Activated effector memory CD4-positive, alpha-beta T cell treated with Interleukin-2 at 50 U/mL for 16 hours (primary cell): Measurements from ENCODE around the gene KIF7.

Experiments used
- DNase-seq: peaks from one replicate; pipeline ENCODE4 v3.0.0-alpha.2; 2020

KIF7 gene

GRCh38 chr15:89648106-89649012 is 6.9 kb downstream of the KIF7 start:
- DNase-seq = no peak

- peak; percentile 29 for DNase-seq
These were observed 7.9 kb downstream of the KIF7 start for GRCh38 chr15:89647191-89647851.

DNA sequence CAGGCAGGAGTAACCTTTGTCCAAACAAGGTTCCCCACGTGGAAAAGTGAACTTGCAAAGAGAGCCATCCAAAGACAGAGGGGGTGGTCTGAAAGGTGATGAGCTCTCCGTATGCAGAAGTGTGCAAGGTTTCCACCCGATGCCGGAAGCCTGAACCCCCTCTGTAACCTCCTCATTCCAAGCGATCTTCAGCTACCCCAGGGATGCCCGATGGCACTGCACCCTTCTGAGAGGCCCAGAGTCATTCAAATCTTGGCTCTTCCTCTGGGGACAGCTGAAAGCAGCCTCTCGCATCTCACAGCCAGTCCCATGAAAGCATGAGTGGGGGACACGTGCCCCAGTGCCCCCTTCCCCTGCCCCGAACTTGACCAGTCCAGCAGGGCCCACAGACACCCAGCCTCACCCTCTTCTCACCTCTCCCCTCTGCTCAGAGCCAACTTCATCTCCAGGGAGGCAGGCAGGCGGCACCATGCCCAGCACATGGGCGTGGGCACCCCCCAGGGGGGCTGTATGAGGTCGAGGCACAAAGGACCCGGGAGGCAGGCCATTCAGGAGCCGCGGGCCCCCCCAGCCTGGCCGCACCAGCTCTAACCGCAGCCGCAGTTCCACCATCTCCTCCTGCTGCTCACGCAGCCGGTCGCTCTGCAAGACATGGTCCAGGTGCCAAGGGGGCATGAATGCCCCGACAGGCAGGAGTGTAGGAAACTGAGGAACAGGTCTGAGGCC is 8.7 kb downstream of the KIF7 start:
- DNase-seq = no peak

- no peak for DNase-seq
These were observed 9.6 kb downstream of the KIF7 start for GRCh38 chr15:89645680-89646079.

DNA sequence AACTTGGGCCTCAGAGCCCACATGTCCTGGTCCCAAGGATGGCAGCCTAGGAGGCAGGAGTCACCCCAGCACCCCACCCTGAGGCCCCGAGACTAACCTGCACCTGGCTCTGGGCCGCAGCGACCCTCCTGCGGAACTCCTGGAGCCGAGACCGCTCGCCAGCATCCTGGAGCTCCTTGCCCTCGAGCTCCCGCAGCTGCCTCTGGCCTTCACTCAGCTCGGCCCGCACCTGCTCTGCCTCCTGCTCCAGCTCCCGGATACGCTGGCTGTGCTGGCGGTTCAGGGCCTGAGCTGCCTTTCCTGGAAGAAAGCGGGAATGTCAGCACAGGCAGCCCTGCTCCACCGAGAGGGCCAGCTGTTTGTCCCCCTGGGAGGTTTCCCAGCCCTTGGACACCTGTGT is 13.2 kb downstream of the KIF7 start:
- no peak for DNase-seq

GRCh38 chr15:89641053-89641452 is 14.2 kb downstream of the KIF7 start:
- no peak for DNase-seq

GRCh38 chr15:89640245-89640644 is 15.0 kb downstream of the KIF7 start:
- DNase-seq = no peak

GRCh38 chr15:89633585-89633984 is 21.7 kb downstream of the KIF7 start:
- DNase-seq = no peak

DNA sequence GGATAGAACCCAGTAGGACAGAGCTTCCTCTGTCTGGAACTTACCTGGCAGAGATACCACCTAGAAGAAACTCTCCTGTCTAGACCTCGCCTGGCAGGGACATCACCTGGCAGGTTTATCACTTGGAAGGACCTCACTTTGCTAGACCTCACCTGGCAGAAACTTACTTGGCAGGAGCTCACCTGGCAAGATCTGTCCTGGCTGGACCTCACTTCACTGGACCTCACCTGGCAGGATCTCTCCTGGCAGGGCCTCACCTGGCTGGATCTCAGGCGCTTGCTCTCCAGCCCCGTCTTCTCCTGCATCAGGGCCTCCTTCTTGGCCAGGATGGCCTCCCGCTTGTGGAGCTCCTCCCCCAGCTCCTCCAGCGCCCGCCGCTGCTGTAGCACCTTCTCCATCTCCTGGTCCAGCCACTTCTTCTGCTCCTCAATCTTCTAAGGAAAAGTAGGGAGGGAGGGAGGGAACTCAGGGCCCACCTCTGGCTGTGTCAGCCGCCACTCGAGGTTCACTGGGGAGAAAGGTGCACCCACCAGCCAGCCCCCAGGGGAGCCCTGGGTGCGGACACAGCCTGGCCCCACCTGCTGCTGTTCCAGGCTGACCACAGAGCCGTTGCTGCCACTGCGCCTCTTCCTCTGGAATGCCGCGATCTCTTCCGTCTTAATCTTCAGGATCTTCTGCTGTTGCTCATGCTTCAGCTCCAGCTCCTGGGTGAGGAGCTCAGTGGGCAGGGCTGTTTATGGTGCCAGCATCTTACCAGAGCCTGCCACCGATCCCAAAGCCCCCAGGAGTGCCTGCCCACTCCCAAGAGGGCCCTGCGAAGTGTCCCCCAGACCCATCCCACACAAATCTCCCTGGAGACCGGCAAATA is 22.5 kb downstream of the KIF7 start:
- no peak for DNase-seq

DNA sequence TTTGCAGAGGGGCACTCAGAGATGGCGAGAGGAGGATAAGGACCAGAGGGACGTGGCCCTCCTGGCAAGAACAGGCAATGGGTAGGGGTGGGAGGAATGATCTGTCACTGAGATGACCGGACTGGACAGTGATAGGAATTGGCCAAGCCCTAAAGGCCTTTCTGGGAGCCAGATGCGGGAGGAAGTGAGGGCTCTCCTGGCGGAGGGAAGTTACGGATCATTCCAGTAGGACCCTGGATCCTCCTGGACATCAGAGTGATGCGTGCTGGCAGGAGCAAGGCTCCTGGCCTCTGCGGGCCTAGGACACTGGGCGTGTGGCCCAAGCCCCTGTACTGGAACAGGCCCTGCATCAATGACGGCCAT is 23.4 kb downstream of the KIF7 start:
- no peak for DNase-seq

- DNase-seq = no peak
These were observed 24.0 kb downstream of the KIF7 start for GRCh38 chr15:89630974-89631901.

DNA sequence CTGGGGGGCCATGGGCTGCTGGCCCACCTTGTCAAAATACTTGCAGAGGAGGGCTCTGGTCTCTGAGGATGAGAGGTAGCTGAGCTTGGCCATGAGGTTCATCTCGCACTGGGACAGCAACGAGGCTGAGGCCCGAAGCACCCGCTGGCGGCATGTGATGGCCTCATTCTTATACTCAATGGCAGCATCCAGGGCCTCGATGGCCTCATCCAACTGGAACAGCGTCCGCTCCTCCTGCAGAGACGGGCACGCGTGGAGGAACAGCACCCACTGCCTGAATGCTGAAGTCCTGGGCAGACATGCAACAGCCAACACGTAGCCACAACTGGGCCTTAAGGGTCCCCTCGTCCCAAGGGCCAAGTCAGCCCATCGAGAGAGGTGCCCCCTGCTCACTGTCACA is 25.0 kb downstream of the KIF7 start:
- DNase-seq = no peak

DNA sequence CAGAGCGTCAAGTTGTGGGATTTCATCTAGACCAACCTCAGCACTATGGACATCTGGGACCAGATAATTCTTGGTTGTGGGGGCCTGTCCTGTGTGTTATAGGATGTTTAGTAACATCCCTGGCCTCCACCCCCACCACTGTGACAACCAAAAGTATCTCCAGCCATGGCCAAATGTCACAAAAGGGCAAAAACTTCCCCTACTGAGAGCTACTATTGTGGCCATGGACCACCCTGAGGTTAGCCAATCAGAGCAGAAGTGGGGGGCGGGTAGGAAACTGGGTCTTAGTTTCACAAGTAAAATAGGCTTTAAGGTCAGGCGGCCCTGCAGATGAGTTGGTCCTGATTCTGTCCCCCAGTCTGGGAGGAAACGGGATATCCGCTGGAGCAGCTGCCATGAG is 25.4 kb downstream of the KIF7 start:
- DNase-seq = no peak

DNA sequence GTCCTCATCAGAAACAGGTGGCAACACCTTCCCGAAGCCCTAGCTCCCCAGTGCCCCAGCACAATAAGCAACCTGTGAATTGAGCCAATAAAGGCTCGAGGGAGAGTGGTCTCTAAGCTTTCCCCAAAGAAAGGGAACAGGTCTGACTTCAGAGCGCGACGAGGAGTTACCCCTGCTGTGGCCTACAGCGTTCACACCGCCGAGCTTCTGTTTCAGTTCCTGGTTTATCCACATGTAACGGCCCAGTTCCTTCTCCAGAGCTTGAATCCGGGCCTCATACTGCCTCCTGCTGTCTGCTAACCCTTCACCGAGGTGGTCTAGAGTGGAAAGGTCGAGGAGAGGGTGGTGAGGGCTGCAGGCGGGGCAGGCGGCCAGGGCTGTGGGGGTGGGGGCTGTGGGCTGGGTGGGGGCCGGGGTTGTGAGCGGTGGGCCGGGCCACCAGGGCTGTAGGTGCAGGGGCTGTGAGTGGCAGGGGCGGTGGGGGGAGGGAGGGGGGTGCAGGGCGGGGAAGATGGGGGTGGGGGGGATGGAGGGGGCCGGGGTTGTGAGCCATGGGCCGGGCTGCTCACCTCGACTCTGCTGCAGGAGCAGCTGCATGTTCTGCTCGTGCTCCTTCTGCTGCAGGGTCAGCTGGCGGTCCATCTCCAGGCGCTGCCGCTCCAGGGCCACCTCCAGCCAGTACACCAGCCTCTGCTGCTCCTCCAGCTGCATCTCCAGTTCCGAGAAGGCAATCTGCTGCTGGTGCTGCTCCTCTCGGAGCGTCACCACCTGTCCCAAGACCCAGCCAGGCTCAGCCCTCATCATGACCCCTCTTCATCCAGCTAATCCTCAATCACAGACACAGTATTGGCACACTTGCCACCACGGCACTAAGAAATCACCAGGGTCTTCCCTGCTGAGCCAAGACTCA is 26.2 kb downstream of the KIF7 start:
- no peak for DNase-seq

DNA sequence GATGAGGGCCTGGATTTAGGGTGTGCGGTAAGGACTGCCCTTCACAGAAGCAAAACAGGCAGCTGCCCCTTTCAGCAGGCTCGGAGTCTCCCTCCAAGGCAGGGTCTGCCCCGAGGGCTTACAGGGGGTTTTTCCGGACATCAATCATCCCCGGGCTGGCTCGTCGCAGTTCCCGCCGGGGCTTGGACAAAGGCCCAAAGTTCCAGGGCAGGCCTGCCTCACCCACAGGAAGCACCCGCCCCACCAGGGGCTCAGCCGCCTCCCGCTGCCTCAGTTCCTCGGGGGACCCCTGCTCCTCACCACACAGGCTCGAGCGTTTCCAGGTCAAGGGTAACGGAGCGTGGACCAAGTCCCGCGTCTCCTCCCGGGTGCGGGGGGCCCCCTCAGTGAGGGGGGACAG is 27.0 kb downstream of the KIF7 start:
- no peak for DNase-seq

GRCh38 chr15:89627256-89627970 is 27.9 kb downstream of the KIF7 start:
- DNase-seq = no peak

DNA sequence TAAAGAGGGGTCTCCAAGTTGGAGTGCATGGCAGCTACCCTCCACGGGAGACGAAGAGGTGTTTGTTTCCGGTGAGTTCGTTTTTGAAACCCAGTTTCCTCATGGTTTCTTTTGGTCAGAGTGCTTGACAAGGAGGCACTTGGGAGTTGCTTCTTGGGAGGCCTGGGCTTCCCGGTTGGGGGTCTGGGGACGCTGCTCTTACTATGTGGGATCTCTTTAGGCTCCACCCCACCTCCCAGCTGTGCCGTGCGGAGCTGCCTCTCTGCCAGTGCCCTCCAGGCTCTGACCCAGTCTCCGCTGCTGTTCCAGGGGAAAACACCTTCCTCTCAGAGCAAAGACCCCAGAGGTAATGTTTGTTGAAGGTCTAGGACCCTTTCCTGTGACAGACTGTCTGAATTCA is 29.6 kb downstream of the KIF7 start:
- DNase-seq = no peak

- DNase-seq = no peak
These were observed 32.1 kb downstream of the KIF7 start for GRCh38 chr15:89623165-89623564.

- no peak for DNase-seq
These were observed 33.7 kb downstream of the KIF7 start for GRCh38 chr15:89621547-89621946.

DNA sequence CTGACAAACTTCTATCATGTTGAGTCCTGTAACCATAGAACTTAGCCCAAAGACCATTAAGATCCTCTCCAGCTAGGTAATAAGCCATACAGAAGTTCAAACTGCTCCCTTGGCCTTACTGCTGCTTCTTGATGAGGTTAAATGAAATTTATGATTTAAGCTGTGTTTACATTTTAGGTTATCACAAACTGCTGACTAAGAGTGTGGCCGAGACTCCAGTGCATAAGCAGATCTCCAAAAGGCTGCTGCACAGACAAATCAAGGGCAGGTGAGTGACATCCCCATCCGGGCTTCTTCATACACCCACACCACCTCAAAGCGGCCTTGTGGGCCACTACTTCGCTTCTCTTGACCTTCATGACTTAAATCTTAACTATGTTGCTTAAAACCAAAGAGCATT is 39.0 kb downstream of the KIF7 start:
- no peak for DNase-seq
